Neuron (in vitro differentiated cells): ENCODE measurements around the gene ZNF599.

Source experiments
- H2AFZ ChIP-seq: one replicate; pipeline ENCODE4 v1.6.1; 2013; ENCODE audit warnings: low read depth, mild to moderate bottlenecking, inconsistent platforms, low read length, moderate library complexity
- H3K27me3 ChIP-seq: one replicate; pipeline ENCODE4 v1.6.1; 2013; ENCODE audit warnings: low read length; ENCODE audit not compliant: insufficient read depth
- H3K36me3 ChIP-seq: one replicate; pipeline ENCODE4 v1.6.1; 2013; ENCODE audit warnings: low read length; ENCODE audit not compliant: insufficient read depth
- H3K4me1 ChIP-seq: one replicate; pipeline ENCODE4 v1.6.1; 2013; ENCODE audit warnings: low read length; ENCODE audit not compliant: insufficient read depth
- H3K4me3 ChIP-seq: 2 replicates; pipeline ENCODE4 v1.5.1; 2013; ENCODE audit warnings: mild to moderate bottlenecking, low read length, moderate library complexity
- H3K9me3 ChIP-seq: one replicate; pipeline ENCODE4 v1.6.1; 2013; ENCODE audit warnings: low read length

ZNF599 gene

GRCh38 chr19:34732612-34733211 lies 40.3 kb downstream of the ZNF599 start:
- Histone ChIP-seq H3K4me3 (peak overlapping the region; percentile 70), H3K36me3 (no peaks in the 10 kb centered on the region), H2AFZ (no peak overlapping the region), H3K4me1 (peaks cover 7% of the 10 kb centered on the region), H3K27me3 (no peaks in the 10 kb centered on the region), H3K9me3 (peaks cover 12% of the 10 kb centered on the region)

- H3K27me3 ChIP-seq, result no peaks in the 10 kb centered on the region
- peaks cover 7% of the 10 kb centered on the region for H3K4me1 ChIP-seq
- no peak overlapping the region for H3K4me3 ChIP-seq
- no peaks in the 10 kb centered on the region for H3K36me3 ChIP-seq
- H2AFZ ChIP-seq, result no peak overlapping the region
- peaks cover 9% of the 10 kb centered on the region for H3K9me3 ChIP-seq
Observed at GRCh38 chr19:34731964-34732363, 41.1 kb downstream of the ZNF599 start.

DNA sequence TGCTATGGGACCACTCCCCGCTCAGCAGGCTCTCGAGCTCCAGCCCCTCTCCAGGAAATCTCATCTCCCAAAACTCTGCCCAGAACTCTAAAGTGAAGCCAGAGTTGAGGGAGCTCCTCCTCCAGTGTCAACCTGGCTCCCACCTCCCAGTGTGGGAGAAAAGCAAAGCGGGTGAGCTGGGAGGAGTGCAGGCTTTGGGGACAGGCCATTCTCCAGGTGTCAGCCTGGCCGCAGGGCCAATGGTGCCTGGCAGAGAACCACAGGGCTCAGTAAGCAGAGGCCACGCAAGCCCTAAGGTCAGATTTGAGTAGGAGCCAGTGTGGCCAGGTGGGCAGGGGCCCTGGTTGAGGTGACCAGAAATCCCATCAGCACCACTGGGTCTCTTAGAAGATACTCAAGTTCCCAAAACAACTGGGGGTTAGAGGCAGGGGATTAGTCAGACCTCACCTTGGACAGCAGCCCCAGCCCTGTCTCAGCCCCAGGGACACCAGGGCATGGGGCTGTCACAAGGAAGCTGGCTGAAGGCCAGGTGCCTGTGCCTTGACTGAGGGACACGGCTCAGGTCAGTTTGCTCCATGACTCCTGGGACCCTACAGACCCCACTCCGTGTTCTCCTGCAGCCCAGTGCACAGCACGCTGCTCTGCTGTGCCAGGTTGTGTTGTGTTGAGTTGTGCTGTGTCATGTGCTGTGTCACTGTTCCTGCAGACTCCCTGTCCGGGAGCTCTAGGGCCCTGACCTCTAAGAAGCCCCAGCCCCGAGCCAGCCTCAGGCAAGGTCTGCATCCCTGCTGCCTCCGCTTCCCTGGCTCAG lies 41.8 kb downstream of the ZNF599 start:
- Histone ChIP-seq H3K9me3 (peaks cover 7% of the 10 kb centered on the region), H3K27me3 (no peaks in the 10 kb centered on the region), H2AFZ (no peak overlapping the region), H3K36me3 (no peaks in the 10 kb centered on the region), H3K4me1 (peaks cover 7% of the 10 kb centered on the region), H3K4me3 (no peak overlapping the region)

- Histone ChIP-seq H3K27me3 (peaks cover 4% of the 10 kb centered on the region), H3K9me3 (peaks cover 2% of the 10 kb centered on the region), H3K4me3 (no peak overlapping the region), H3K4me1 (no peaks in the 10 kb centered on the region), H2AFZ (no peak overlapping the region), H3K36me3 (no peaks in the 10 kb centered on the region)
Observed at GRCh38 chr19:34725400-34725799, 47.6 kb downstream of the ZNF599 start.

DNA sequence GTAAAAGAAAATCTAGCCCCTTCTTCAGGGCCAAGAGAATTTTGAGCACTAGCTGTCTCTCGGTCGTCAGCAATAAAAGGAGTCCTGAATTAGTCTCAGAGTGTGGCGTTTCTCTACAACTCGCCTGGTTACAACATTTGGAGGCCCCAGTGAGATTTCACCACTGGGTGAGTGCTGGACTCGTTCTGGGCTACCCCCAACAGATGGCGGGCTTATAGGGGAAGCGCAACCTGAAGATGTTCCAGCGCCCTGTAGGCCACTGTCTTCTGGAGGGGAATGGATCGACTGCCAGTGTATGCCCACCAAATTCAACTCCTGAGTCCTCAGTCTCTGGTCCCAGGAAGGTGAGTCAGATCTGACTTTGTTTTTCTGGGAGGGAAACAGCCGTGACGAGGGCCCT lies 50.7 kb downstream of the ZNF599 start:
- no peak overlapping the region for H3K4me3 ChIP-seq

DNA sequence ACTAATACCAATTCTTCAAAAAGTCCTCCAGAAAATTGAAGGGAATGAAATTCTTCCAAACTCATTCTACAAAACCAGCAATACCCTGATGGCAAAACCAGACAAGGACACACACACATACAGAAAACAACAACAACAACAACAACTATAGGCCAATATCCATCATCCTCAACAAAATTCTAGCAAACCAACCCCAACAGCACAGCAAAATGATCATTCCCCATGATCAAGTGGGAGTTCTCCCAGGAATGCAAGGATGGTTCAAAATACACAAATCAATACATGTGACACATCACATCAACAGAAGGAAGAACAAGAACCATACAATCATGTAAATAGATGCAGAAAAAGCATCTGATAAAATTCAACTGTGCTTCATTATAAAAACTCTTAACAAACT lies 57.7 kb downstream of the ZNF599 start:
- H3K36me3 ChIP-seq, result no peaks in the 10 kb centered on the region
- peaks cover 4% of the 10 kb centered on the region for H3K9me3 ChIP-seq
- no peaks in the 10 kb centered on the region for H3K4me1 ChIP-seq
- H3K4me3 ChIP-seq, result no peak overlapping the region
- H2AFZ ChIP-seq, result no peak overlapping the region
- H3K27me3 ChIP-seq, result no peaks in the 10 kb centered on the region

More for the DNA sequence above, 50.7 kb downstream of the ZNF599 start:
- Histone ChIP-seq H3K36me3 (no peaks in the 10 kb centered on the region), H2AFZ (no peak overlapping the region), H3K9me3 (no peaks in the 10 kb centered on the region), H3K4me1 (no peaks in the 10 kb centered on the region), H3K27me3 (peaks cover 4% of the 10 kb centered on the region)

- no peaks in the 10 kb centered on the region for H3K27me3 ChIP-seq
- H2AFZ ChIP-seq, result no peak overlapping the region
- no peak overlapping the region for H3K4me3 ChIP-seq
- H3K9me3 ChIP-seq, result peaks cover 4% of the 10 kb centered on the region
- H3K36me3 ChIP-seq, result no peaks in the 10 kb centered on the region
- H3K4me1 ChIP-seq, result no peaks in the 10 kb centered on the region
Observed at GRCh38 chr19:34713262-34713637, 59.8 kb downstream of the ZNF599 start.

DNA sequence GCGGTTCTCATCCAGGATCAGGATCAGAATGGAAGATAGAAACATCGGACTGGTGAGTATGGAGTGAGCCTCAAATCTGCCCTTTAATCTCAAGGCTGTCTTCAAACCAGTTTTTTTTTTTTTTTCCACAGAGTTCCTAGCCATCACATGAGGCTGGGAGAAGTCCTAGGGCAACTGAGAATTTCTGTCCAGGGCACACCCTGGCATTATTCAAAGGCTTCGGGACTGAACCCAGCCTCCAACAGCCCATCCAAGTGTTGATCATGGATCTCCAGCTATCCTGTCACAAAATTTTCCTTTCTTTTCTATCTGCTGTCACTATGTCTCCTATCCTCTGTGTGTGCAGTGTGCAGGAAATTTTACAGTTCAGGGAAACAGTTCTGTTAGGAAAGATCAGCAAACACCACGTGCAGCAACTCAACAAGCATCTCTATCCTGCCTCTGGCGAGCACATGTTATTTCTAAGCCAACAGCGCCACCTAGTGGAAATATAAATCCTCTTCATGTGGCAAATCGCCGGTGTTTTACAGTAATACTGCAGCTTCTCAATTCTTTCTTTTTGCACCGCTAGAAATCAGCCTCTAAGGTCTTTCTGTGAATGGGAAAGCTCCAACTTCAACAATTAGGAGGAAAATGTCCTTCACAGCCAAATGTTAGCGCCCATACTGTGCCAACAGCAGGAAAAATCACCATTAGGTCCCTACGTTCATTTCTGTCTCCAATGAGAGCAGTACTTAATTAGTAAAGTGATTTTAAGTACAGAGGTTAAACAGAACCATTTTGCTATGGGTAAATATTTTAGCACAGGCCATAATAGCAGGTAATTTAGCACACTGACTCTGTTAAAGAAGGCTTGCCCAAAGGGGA lies 60.4 kb downstream of the ZNF599 start:
- H3K4me3 ChIP-seq, result no peak overlapping the region
- H3K27me3 ChIP-seq, result no peaks in the 10 kb centered on the region
- H3K36me3 ChIP-seq, result no peaks in the 10 kb centered on the region
- peaks cover 4% of the 10 kb centered on the region for H3K9me3 ChIP-seq
- no peaks in the 10 kb centered on the region for H3K4me1 ChIP-seq
- H2AFZ ChIP-seq, result no peak overlapping the region

DNA sequence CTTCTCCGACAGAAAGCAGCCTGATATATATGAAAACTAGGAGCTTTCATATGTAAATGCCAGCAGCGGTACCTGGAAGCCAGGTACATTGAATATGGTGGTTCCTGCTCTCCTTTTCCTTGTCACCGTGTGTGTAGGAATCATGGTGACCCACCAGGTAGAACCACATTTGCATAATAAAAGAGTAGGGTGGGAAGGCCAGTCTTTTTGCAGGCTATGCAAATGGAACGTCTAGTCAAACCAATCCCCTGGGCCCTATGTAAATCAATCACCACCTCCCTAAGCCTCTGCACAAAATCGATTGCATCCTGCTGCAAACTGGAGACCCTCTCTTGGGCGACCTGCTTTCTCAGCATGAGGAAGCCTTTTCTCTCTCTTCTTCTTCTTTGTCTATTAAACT lies 61.1 kb downstream of the ZNF599 start:
- H3K4me1 ChIP-seq, result no peaks in the 10 kb centered on the region
- no peak overlapping the region for H3K4me3 ChIP-seq
- peaks cover 4% of the 10 kb centered on the region for H3K9me3 ChIP-seq
- no peaks in the 10 kb centered on the region for H3K36me3 ChIP-seq
- H2AFZ ChIP-seq, result no peak overlapping the region
- H3K27me3 ChIP-seq, result no peaks in the 10 kb centered on the region
